PC-9 (cell line): Measurements from ENCODE around the gene ARHGAP6. TPM values are rescaled to one million over a fixed set of nuclear protein-coding genes. Genes with fewer than 3 reads are reported as not detected.

Source experiments
- BruUV-seq: library from RNA; stranded (reverse); fragments of 400-500 nt; replicated peaks from 2 replicates; lab custom pipeline; 2021; lab: Mats Ljungman, UMichigan
- CTCF ChIA-PET: fragments of 300-600 bp; sonication (Branson Sonifier 250); formaldehyde crosslinking; loops from one replicate; lab custom pipeline; 2022; ENCODE audit warnings: antibody characterized with exemption; lab: Charles Lee
- POLR2A ChIA-PET: fragments of 300-600 bp; sonication (Branson Sonifier 250); formaldehyde crosslinking; loops from one replicate; lab custom pipeline; 2022; ENCODE audit warnings: antibody characterized with exemption; ENCODE audit not compliant: unreplicated experiment; lab: Charles Lee
- DNase-seq, 2 experiments: peaks; one replicate each; pipeline versions ENCODE4 v3.0.0 to v3.0.0-alpha.2; 2015 to 2022; ENCODE audit warnings: mixed read lengths in 1 of 2
- H2AFZ ChIP-seq: fragments of 200-600 bp; sonication (generic); 2 replicates; pipeline ENCODE4 v1.8.1; 2017; ENCODE audit warnings: antibody characterized with exemption
- H3F3A ChIP-seq: fragments of 200-600 bp; sonication (generic); 2 replicates; pipeline ENCODE4 v1.8.1; 2017; ENCODE audit warnings: antibody characterized with exemption, mild to moderate bottlenecking, low read depth; ENCODE audit not compliant: insufficient read depth
- H3K27ac ChIP-seq: fragments of 200-600 bp; sonication (generic); 2 replicates; pipeline ENCODE4 v1.6.1; 2016; ENCODE audit warnings: mixed run types
- H3K27me3 ChIP-seq: fragments of 200-600 bp; sonication (generic); 2 replicates; pipeline ENCODE4 v1.6.1; 2016; ENCODE audit warnings: low read depth, mixed run types; ENCODE audit not compliant: insufficient read depth
- H3K36me3 ChIP-seq: fragments of 200-600 bp; sonication (generic); 2 replicates; pipeline ENCODE4 v1.6.1; 2016; ENCODE audit warnings: low read depth, mixed run types
- H3K4me1 ChIP-seq: fragments of 200-600 bp; sonication (generic); replicated peaks from 2 replicates; pipeline ENCODE4 v1.6.1; 2016; ENCODE audit warnings: mixed run types; ENCODE audit not compliant: insufficient read depth
- H3K4me2 ChIP-seq: fragments of 200-600 bp; sonication (generic); 2 replicates; pipeline ENCODE4 v1.6.1; 2017; ENCODE audit warnings: mixed run types
- H3K4me3 ChIP-seq: fragments of 200-600 bp; sonication (generic); 2 replicates; pipeline ENCODE4 v1.6.1; 2016; ENCODE audit warnings: mixed run types
- H3K79me2 ChIP-seq: fragments of 200-600 bp; sonication (generic); 2 replicates; pipeline ENCODE4 v1.6.1; 2017; ENCODE audit warnings: low read depth, mixed run types
- H3K9me2 ChIP-seq: fragments of 200-600 bp; sonication (generic); 2 replicates; pipeline ENCODE4 v1.8.1; 2017; ENCODE audit warnings: mild to moderate bottlenecking; ENCODE audit not compliant: insufficient read depth
- H3K9me3 ChIP-seq: fragments of 200-600 bp; sonication (generic); 2 replicates; pipeline ENCODE4 v1.8.1; 2016; ENCODE audit warnings: low read depth; ENCODE audit not compliant: insufficient read depth
- H4K20me1 ChIP-seq: fragments of 200-600 bp; sonication (generic); 2 replicates; pipeline ENCODE4 v1.8.1; 2017; ENCODE audit not compliant: insufficient read depth
- EZH2 ChIP-seq: fragments of 200-600 bp; sonication (generic); IDR thresholded peaks from 2 replicates; pipeline ENCODE4 v1.8.0; 2017; ENCODE audit warnings: antibody characterized with exemption, low read depth
- intact Hi-C: fragments of 100-400 bp; cut with micrococcal nuclease; formaldehyde crosslinking; loops from one replicate; pipeline ENCODE4 v1.10.0; 2022; ENCODE audit not compliant: unreplicated experiment
- total RNA-seq: library from RNA; stranded (reverse); gene quantifications from 2 replicates; pipeline ENCODE4 v1.2.3, GENCODE V29; 2021
- TF ChIP-seq, protein P1 (sequence below): fragments of 200-600 bp; sonication (generic); conservative IDR thresholded peaks from 2 replicates; pipeline ENCODE4 v1.6.1; 2017; ENCODE audit warnings: mixed run types, antibody characterized with exemption, mild to moderate bottlenecking, moderate library complexity

ARHGAP6 gene
- total RNA-seq, 1 experiment from 2014 or later = not detected

DNA sequence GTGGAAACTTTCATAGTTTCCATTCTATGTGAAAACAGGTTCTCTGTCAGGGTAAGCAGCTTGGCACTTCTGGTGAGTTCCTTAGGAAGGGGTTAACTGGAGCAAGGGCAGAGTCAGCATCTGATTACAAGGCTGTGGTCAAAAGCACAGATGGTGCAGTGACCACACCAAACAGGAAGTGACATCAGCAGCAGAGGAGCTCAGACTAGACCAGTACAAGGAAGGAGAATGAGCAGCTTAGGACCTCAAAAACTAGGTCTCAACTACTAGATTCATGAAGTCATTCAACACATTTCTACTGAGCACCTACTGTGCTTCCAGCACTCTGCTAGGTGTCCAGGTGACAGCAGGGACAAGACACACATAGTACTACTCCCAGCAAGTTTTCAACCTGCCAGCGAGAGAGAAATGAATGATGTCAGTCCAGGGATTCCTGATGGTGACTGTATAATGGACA, 242.3 kb downstream of the ARHGAP6 start:
- intact Hi-C loops = no loop called here
- Histone ChIP-seq H3K27me3 (no peaks in the 10 kb centered on the region; the same call in 1 of the 2 replicates), H3K4me3 (no peak overlapping the region), H2AFZ (no peak overlapping the region), H3K4me1 (no peaks in the 10 kb centered on the region), H3K4me2 (no peak overlapping the region), H3K79me2 (no peaks in the 10 kb centered on the region), H4K20me1 (no peaks in the 10 kb centered on the region), H3K27ac (no peak overlapping the region), H3K36me3 (no peaks in the 10 kb centered on the region), H3F3A (no peaks in the 10 kb centered on the region), H3K9me3 (no peaks in the 10 kb centered on the region), H3K9me2 (no peaks in the 10 kb centered on the region)
- TF ChIP-seq, protein P1, sequence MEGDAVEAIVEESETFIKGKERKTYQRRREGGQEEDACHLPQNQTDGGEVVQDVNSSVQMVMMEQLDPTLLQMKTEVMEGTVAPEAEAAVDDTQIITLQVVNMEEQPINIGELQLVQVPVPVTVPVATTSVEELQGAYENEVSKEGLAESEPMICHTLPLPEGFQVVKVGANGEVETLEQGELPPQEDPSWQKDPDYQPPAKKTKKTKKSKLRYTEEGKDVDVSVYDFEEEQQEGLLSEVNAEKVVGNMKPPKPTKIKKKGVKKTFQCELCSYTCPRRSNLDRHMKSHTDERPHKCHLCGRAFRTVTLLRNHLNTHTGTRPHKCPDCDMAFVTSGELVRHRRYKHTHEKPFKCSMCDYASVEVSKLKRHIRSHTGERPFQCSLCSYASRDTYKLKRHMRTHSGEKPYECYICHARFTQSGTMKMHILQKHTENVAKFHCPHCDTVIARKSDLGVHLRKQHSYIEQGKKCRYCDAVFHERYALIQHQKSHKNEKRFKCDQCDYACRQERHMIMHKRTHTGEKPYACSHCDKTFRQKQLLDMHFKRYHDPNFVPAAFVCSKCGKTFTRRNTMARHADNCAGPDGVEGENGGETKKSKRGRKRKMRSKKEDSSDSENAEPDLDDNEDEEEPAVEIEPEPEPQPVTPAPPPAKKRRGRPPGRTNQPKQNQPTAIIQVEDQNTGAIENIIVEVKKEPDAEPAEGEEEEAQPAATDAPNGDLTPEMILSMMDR = no peak
- no peak for TF ChIP-seq EZH2
- no TSS peak for BruUV-seq
- no peak for DNase-seq
- ChIA-PET CTCF (no interaction called here), POLR2A (no interaction called here)

DNA sequence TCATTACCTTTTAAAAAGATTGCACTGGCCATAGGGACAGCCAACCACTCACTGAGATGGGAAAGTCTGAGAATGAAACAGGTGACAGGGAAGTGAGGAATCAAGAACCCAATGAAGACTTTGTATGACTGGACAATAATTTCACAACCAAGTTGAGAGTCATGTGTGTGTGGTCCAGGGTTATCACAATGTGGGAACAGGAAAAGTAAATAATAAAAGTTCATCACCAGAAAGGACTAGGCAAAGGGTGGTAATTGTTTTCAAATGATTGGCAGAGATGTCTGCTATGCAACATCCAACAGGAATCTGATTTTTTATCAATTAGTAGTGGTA, 243.2 kb downstream of the ARHGAP6 start:
- BruUV-seq = no TSS peak

DNA sequence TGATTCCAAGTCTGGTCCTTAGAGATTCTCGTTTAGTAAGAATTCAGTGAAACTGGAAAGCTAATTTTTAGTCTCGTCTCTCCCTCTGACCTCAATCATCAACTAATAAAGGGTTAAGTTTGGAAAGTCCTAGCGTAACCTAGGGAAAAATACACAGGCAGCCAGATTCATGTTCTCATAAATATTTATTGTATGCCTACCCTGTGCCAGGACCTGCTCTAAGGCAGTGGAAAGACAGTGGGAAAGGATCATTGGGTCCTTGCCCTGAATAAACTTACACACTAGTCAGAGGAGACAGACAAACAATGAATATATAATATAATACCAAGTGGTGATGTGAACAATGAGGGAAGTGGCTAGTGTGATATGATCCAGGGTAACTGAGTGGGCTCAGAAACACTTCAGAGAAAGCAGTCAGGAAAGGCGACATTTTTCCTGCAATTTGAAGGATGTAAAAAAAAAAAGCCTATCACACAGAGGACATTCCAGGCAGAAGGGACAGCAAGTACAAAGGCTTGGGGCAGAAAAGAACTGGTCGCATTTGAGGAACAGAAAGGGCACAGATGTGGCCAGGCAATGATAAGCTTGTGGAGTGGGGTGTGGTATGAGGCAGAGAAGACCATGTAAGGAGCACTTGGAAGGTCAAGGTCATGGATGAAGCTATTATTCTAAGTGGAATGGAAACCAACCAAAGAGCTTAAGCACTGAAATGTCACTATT, 243.8 kb downstream of the ARHGAP6 start:
- ChIA-PET POLR2A (no interaction called here), CTCF (no interaction called here)
- Histone ChIP-seq H2AFZ (no peak overlapping the region), H3K27ac (no peak overlapping the region), H3K79me2 (no peaks in the 10 kb centered on the region), H3K27me3 (no peaks in the 10 kb centered on the region; the same call in 1 of the 2 replicates), H3K4me1 (no peaks in the 10 kb centered on the region), H4K20me1 (no peaks in the 10 kb centered on the region), H3K4me3 (no peak overlapping the region), H3K9me2 (no peaks in the 10 kb centered on the region), H3K36me3 (no peaks in the 10 kb centered on the region), H3F3A (no peaks in the 10 kb centered on the region), H3K4me2 (no peak overlapping the region), H3K9me3 (no peaks in the 10 kb centered on the region)
- no TSS peak for BruUV-seq
- DNase-seq = no peak
- TF ChIP-seq, protein P1 = no peak
- no peak for TF ChIP-seq EZH2
- intact Hi-C loops = no loop called here

More for the DNA sequence above, 243.2 kb downstream of the ARHGAP6 start:
- H3K27ac ChIP-seq = no peak overlapping the region
- no peak overlapping the region for H2AFZ ChIP-seq
- H3K9me2 ChIP-seq = no peaks in the 10 kb centered on the region
- intact Hi-C loops = no loop called here
- H4K20me1 ChIP-seq = no peaks in the 10 kb centered on the region
- H3F3A ChIP-seq = no peaks in the 10 kb centered on the region
- no peaks in the 10 kb centered on the region for H3K4me1 ChIP-seq
- H3K27me3 ChIP-seq = no peaks in the 10 kb centered on the region; the same call in 1 of the 2 replicates
- no peaks in the 10 kb centered on the region for H3K36me3 ChIP-seq
- POLR2A ChIA-PET = no interaction called here
- CTCF ChIA-PET = no interaction called here
- TF ChIP-seq EZH2 = no peak
- TF ChIP-seq, protein P1 = no peak
- no peak overlapping the region for H3K4me3 ChIP-seq
- H3K4me2 ChIP-seq = no peak overlapping the region
- no peaks in the 10 kb centered on the region for H3K79me2 ChIP-seq
- H3K9me3 ChIP-seq = no peaks in the 10 kb centered on the region
- no peak for DNase-seq
